ENCODE results near the gene DTX2.
"Not testable (repeated sequence)": the region's sequence is repeated elsewhere in the genome, so short reads cannot be mapped to it uniquely, and the experiment has no call there.

Gene DTX2

GRCh38 chr7:76487969-76488368 lies 26.5 kb downstream of the DTX2 start:
- DNase-seq (ENCODE audit: low read depth) = not testable (repeated sequence)

DNA sequence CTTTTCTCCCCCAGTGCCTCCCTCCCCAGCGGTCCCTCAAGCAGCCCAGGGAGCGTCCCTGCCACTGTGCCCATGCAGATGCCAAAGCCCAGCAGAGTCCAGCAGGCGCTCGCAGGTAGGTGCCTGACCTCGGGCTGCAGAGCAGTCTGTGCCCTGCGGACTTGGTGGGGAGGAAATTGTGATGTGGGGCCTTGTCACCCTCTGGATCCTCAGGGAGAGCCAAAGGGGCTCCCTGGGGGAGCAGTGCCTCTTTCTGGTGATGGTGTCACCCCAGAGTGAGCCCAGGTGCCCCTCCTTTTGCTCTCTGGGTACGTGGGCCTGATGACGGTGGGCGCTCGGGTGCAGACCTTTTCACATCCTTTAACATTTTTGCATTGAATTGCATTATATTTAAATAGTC lies 30.6 kb downstream of the DTX2 start:
- DNase-seq (ENCODE audit: low read depth) = not testable (repeated sequence)

- DNase-seq (ENCODE audit: low read depth) = not testable (repeated sequence)
These were observed 34.2 kb downstream of the DTX2 start for GRCh38 chr7:76495717-76496116.

- not testable (repeated sequence) for DNase-seq (ENCODE audit: low read depth)
These were observed 36.5 kb downstream of the DTX2 start for GRCh38 chr7:76497918-76498582.

DNA sequence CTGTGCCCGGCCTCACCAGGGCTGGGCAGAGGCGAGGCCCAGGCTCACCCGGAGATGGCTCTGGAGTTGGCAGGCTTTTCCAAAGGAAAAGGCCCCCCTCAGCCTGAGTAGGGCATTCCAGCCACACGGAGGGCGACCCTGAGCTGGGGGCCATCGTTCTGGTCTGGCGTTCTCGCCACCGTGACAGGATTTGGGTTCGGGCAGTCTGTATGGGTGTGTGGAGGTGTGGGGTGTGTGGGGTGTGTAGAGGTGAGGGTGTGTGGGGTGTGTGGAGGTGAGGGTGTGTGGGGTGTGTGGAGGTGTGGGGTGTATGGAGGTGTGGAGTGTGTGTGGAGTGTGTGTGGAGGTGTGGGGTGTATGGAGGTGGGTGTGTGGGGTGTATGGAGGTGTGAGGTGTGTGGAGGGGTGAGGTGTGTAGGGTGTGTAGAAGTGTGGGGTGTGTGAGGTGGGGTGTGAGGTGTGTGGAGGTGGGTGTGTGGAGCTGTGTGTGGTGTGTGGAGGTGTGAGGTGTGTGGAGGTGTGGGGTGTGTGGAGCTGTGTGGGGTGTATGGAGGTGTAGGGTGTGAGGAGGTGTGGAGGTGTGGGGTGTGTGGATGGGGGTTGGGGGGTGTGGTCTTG lies 37.2 kb downstream of the DTX2 start:
- DNase-seq (ENCODE audit: low read depth) = not testable (repeated sequence)

DNA sequence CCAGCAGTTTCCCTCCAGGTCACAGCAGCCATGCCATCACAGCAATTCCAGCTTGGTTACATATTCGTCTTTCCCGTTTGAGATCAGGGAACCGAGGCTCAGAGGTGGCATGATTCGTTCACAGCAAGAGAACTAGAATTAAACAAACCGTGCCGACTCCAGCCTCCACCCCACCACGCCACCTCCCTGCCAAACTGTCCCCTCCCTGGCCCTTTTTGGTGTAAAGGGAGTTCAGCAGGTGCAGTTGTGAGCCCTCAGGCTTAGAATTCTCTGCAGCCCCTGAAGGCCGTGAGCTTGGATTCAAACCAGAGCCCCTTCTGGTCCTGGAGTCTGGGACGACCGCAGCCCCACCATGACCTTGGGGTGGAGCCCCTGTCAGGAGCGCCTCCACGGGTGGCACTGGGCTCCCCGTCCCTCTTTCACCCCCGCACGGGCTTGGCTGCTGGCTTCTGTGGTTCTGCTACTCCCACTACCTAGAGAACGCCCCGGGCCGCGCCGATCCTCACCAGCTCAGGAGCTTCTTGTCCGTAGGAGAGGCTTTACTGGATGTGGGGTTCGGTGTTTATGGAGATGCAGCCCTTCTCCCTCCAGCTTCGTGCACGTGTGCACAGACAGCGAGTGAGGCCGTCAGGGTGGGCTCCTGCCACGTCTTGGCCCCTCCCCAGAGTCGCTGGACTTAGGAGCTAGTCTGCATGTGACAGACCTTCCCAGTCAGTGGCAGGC lies 37.9 kb downstream of the DTX2 start:
- not testable (repeated sequence) for DNase-seq (ENCODE audit: low read depth)

DNA sequence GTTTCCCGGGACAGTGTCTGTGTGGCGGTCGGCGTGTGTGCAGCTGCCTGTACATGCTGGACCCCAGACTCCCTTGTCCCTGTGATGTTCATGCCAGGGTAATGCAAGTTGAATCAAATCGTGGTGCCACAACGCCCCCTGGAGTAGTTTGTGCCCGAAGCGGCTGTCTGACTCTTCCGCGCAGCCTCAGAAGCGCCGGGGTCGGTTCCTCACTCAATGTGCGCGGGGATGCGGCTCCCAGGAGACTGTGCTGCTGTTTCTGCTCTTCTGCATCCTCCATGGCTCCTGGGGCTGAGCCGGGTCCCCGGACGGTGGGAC lies 38.4 kb downstream of the DTX2 start:
- not testable (repeated sequence) for DNase-seq (ENCODE audit: low read depth)

GRCh38 chr7:76502224-76502623 lies 40.7 kb downstream of the DTX2 start:
- DNase-seq (ENCODE audit: low read depth) = not testable (repeated sequence)

GRCh38 chr7:76502836-76503235 lies 41.3 kb downstream of the DTX2 start:
- not testable (repeated sequence) for DNase-seq (ENCODE audit: low read depth)

- not testable (repeated sequence) for DNase-seq (ENCODE audit: low read depth)
These were observed 41.7 kb downstream of the DTX2 start for GRCh38 chr7:76503244-76503643.

- DNase-seq (ENCODE audit: low read depth) = peak; percentile 19
These were observed 43.0 kb downstream of the DTX2 start for GRCh38 chr7:76504351-76505167.

- DNase-seq (ENCODE audit: low read depth) = peak; percentile 18
These were observed 43.9 kb downstream of the DTX2 start for GRCh38 chr7:76505168-76506080.

GRCh38 chr7:76506081-76506440 lies 44.6 kb downstream of the DTX2 start:
- DNase-seq (ENCODE audit: low read depth) = no peak

DNA sequence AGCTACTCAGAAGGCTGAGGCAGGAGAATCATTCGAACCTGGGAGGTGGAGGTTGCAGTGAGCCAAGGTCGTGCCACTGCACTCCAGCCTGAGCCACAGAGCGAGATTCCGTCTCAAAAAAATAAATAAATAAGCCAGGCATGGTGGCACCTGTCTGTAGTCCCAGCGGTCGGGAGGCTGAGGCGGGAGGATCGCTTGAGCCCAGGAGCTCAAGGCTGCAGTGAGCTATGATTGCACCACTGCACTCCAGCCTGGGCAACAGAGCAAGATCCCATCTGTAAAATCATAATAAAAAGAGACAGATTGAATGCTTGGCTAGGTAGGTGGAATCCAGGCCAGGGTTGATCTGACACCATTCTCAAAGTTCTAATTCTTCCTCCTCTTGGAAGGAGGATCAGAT lies 45.1 kb downstream of the DTX2 start:
- not testable (repeated sequence) for DNase-seq (ENCODE audit: low read depth)

DNA sequence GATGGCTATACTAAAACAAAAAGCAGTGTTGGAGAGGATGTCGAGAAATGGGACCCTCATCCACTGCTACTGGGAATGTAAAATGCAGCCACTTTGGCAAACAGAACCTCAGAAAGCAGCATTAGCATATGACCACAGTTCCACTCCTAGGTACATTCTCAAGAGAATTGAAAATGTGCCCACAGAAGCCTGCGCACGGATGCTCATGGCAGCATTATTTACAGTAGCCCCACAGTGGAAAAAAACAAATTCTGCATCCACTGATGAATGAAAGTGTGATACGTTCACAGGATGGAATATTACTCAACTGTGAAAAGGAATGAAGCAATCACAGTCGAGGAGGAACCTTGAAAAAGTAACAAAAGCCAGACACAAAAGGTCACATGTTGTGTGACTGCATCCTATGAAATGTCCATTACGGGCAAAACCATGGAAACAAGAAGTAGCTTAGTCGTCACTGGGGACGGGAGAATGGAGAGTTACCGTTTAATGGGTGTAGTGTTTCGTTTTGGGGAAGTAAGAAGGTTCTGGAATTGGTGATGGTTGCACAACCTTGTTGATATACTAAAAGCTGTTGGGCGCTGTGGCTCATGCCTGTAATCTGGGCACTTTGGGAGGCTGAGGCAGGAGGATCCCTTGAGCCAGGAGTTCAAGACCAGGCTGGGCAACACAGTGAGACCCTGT lies 46.4 kb downstream of the DTX2 start:
- peak; percentile 60 for DNase-seq (ENCODE audit: low read depth)

DNA sequence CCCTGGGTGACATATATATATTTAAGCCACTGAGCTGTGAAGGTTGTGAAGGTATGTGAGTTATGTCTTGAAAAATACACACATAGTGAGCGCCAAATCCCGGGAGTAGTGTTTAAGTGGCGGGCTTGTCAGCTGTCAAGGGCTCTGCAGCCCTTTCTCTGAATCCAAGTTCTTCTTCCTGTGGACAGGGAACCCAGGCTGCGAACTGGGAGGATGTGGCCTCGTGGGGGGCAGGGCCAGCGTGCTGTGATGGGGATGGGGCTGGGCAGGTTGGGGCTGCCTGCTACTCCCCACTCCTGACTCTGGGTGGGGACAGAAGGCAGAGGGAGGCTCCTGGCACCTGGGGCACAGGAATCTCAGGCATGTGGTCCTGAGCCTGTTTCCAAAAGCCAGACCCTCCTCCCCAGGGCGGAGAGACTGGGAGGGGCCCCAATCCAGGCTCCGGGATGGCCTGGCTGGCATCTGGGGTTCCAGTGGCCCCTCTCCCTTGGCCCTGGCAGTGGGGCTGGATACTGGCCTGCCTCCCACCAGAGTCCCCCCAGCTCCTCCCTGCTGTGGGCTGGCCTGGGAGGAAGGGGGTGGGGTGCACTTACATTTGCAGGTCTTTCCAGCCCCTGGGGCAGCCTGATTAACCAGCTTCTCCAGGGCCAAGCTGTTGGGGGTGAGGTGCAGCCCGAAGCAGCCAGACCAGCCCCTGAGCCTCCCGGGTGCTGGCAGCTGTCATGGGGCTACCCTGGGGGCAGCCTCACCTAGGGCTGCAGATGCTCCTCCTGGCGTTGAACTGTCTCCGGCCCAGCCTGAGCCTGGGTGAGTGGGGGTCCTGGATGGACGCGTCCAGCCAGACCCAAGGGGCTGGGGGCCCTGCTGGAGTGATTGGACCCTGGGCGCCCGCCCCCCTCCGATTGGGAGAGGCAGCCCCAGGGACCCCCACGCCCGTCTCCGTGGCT lies 48.7 kb downstream of the DTX2 start, which contains the start of gene UPK3B:
Gene UPK3B (plus strand): TSS at position 622 of the 947 bp plus-strand sequence. CDS start 101 bp downstream, at position 723.
- DNase-seq (ENCODE audit: low read depth) = no peak

DNA sequence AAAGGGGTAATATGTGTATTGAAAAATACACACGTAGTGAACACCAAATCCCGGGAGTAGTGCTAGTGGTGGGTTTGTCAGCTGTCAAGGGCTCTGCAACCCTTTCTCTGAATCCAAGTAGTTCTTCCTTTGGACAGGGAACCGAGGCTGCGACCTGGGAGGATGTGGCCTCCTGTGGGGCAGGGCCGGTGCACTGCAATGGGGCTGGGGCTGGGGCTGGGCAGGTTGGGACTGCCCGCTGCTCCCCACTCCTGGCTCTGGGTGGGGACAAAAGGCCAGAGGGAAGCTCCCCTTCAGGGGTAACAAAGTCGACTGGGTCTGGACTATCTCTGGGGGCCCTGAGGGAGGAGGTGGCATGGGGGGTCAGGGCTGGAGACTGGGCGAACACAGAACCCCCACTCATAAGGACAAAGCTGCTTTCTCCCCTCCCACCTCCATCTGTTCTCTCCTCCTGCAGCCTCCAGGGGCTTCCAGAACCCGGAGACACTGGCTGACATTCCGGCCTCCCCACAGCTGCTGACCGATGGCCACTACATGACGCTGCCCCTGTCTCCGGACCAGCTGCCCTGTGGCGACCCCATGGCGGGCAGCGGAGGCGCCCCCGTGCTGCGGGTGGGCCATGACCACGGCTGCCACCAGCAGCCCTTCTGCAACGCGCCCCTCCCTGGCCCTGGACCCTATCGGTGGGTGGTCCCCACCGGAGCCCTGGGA lies 49.8 kb downstream of the DTX2 start:
- not testable (repeated sequence) for DNase-seq (ENCODE audit: low read depth)
